OCI-LY7 (cell line): ENCODE measurements around the gene TAP1. TPM values are rescaled to one million over a fixed set of nuclear protein-coding genes. Genes with fewer than 3 reads are reported as not detected.

Experiments
- BruUV-seq: library from RNA; stranded (reverse); fragments of 400-500 nt; replicated peaks from 2 replicates; lab custom pipeline; 2021; lab: Mats Ljungman, UMichigan
- CTCF ChIA-PET: fragments of 300-600 bp; sonication (Branson Sonifier 250); formaldehyde crosslinking; loops from one replicate; lab custom pipeline; 2022; ENCODE audit warnings: antibody characterized with exemption; ENCODE audit not compliant: unreplicated experiment; lab: Charles Lee
- POLR2A ChIA-PET: fragments of 300-600 bp; sonication (Branson Sonifier 250); formaldehyde crosslinking; loops from one replicate; lab custom pipeline; 2022; ENCODE audit warnings: antibody characterized with exemption; lab: Charles Lee
- DNase-seq: peaks from one replicate; pipeline ENCODE4 v3.0.0-alpha.2; 2015; ENCODE audit warnings: low spot score
- H2AFZ ChIP-seq: fragments of 200-600 bp; sonication (generic), shearing (Covaris generic); 2 replicates; pipeline ENCODE4 v1.6.1; 2014; ENCODE audit warnings: mild to moderate bottlenecking, antibody characterized with exemption, low read length, moderate library complexity
- H3K27ac ChIP-seq: fragments of 200-600 bp; sonication (generic); 2 replicates; pipeline ENCODE4 v1.5.1; 2014; ENCODE audit warnings: mixed run types, low read depth, mild to moderate bottlenecking, moderate library complexity, low read length, inconsistent platforms; ENCODE audit not compliant: poor library complexity, severe bottlenecking
- H3K36me3 ChIP-seq: fragments of 200-600 bp; sonication (generic); 2 replicates; pipeline ENCODE4 v1.6.1; 2014; ENCODE audit warnings: mild to moderate bottlenecking, antibody characterized with exemption, low read length, moderate library complexity, mixed read lengths; ENCODE audit not compliant: insufficient read depth
- H3K4me1 ChIP-seq: fragments of 200-600 bp; sonication (generic); 2 replicates; pipeline ENCODE4 v1.5.1; 2014; ENCODE audit warnings: mild to moderate bottlenecking, low read length; ENCODE audit not compliant: insufficient read depth, poor library complexity, severe bottlenecking
- H3K4me2 ChIP-seq: fragments of 200-600 bp; sonication (generic); 2 replicates; pipeline ENCODE4 v1.6.1; 2014; ENCODE audit warnings: mild to moderate bottlenecking, low read length
- H3K4me3 ChIP-seq: fragments of 200-600 bp; sonication (generic); 2 replicates; pipeline ENCODE4 v1.5.1; 2014; ENCODE audit warnings: mild to moderate bottlenecking, low read depth, low read length; ENCODE audit not compliant: poor library complexity, severe bottlenecking
- H3K79me2 ChIP-seq: fragments of 200-600 bp; sonication (generic); 2 replicates; pipeline ENCODE4 v1.6.1; 2016; ENCODE audit warnings: low read depth, mild to moderate bottlenecking, low read length, moderate library complexity, mixed read lengths; ENCODE audit not compliant: insufficient read depth
- H3K9me2 ChIP-seq: fragments of 200-600 bp; sonication (generic); 2 replicates; pipeline ENCODE4 v1.6.1; 2016; ENCODE audit warnings: mild to moderate bottlenecking, low read length, mixed read lengths; ENCODE audit not compliant: insufficient read depth
- H3K9me3 ChIP-seq: fragments of 200-600 bp; sonication (generic); 2 replicates; pipeline ENCODE4 v1.6.1; 2014; ENCODE audit warnings: mild to moderate bottlenecking, mixed run types, low read length, mixed read lengths
- H4K20me1 ChIP-seq: fragments of 200-600 bp; sonication (generic); 2 replicates; pipeline ENCODE4 v1.6.1; 2014; ENCODE audit warnings: mild to moderate bottlenecking, antibody characterized with exemption, low read length, moderate library complexity, mixed read lengths; ENCODE audit not compliant: insufficient read depth
- CTCF ChIP-seq: fragments of 200-600 bp; sonication (generic); conservative IDR thresholded peaks from 2 replicates; pipeline ENCODE4 v1.5.1; 2014; ENCODE audit warnings: mild to moderate bottlenecking, antibody characterized with exemption, low read length, moderate library complexity, mixed read lengths
- EZH2phosphoT487 ChIP-seq: fragments of 200-600 bp; sonication (generic); IDR thresholded peaks from 2 replicates; pipeline ENCODE4 v1.6.1; 2018; ENCODE audit warnings: low read depth, borderline replicate concordance, mild to moderate bottlenecking, mixed run types, antibody characterized with exemption, low read length, moderate library complexity, mixed read lengths
- intact Hi-C: fragments of 100-400 bp; cut with micrococcal nuclease; formaldehyde crosslinking; loops from one replicate; pipeline ENCODE4 v1.10.0; 2022; ENCODE audit not compliant: unreplicated experiment
- total RNA-seq, 2 experiments: library from RNA; depleted of rRNA in 1 of 2; stranded (reverse); fragments of >200 nt in 1 of 2; shearing (Covaris generic) in 1 of 2; gene quantifications; 2 replicates each; pipeline ENCODE4 v1.2.3, GENCODE V29; 2014 to 2022

The TAP1 gene
- total RNA-seq, 2 experiments from 2014 or later: 66.3 to 85.9 TPM

GRCh38 chr6:32840604-32841246, 12.8 kb downstream of the TAP1 start:
- no peak for DNase-seq
- Histone ChIP-seq H2AFZ (no peak overlapping the region), H3K4me3 (no peak overlapping the region)

GRCh38 chr6:32839356-32839755, 14.1 kb downstream of the TAP1 start:
- Histone ChIP-seq H3K9me2 (no peaks in the 10 kb centered on the region), H3K4me1 (peaks cover 52% of the 10 kb centered on the region), H2AFZ (no peak overlapping the region), H3K79me2 (peaks cover 44% of the 10 kb centered on the region), H3K27ac (peak overlapping the region; percentile 67), H3K4me2 (no peak overlapping the region), H3K4me3 (no peak overlapping the region), H3K9me3 (no peaks in the 10 kb centered on the region), H3K36me3 (peaks cover 69% of the 10 kb centered on the region), H4K20me1 (no peaks in the 10 kb centered on the region; the same call in 1 of the 2 replicates)
- BruUV-seq: no TSS peak
- CTCF ChIA-PET: interaction anchor here (2.2 to 3.2 kb wide), 2 partner anchors 17 to 29 kb away, joined by 17 to 35 read pairs; no protein-coding TSS in a partner anchor
- intact Hi-C loops: loop anchor here (2.0 kb wide), 1 partner anchor 109 kb away; no protein-coding TSS in a partner anchor
- POLR2A ChIA-PET: interaction anchor here (0.6 to 3.1 kb wide), 10 partner anchors 11 to 1588 kb away, joined by 3 to 31 read pairs (median 8); partner anchors contain the start of genes PSMB9 and TAP1
- DNase-seq: no peak
- TF ChIP-seq EZH2phosphoT487: no peak

More at GRCh38 chr6:32840604-32841246, 12.8 kb downstream of the TAP1 start:
- Histone ChIP-seq H3K79me2 (peaks cover 52% of the 10 kb centered on the region), H3K4me2 (no peak overlapping the region), H3K36me3 (peaks cover 65% of the 10 kb centered on the region), H3K9me2 (no peaks in the 10 kb centered on the region), H3K4me1 (peaks cover 59% of the 10 kb centered on the region), H3K27ac (no peak overlapping the region), H4K20me1 (no peaks in the 10 kb centered on the region; the same call in 1 of the 2 replicates), H3K9me3 (no peaks in the 10 kb centered on the region)
- CTCF ChIA-PET: no interaction called here
- TF ChIP-seq CTCF: no peak
- TF ChIP-seq EZH2phosphoT487: no peak
- POLR2A ChIA-PET: interaction anchor here (0.6 to 3.0 kb wide), 2 partner anchors 14 to 205 kb away, joined by 3 to 31 read pairs; partner anchors contain the start of genes PSMB9 and TAP1
- intact Hi-C loops: loop anchor here (5.0 kb wide), 1 partner anchor 132 kb away; no protein-coding TSS in a partner anchor
- no TSS peak for BruUV-seq

GRCh38 chr6:32838114-32838958, 15.2 kb downstream of the TAP1 start, which contains the start of gene TAP2:
Gene TAP2 (minus strand): TSS chr6:32838739. CDS start chr6:32838233, 506 bp downstream.
- ChIA-PET CTCF (interaction anchor here (0.5 to 3.2 kb wide), 12 partner anchors 11 to 407 kb away, joined by 3 to 35 read pairs (median 4); partner anchors contain the start of genes PSMB9 and TAP1), POLR2A (interaction anchor here (0.5 to 3.1 kb wide), 24 partner anchors 11 to 512 kb away, joined by 3 to 31 read pairs (median 6); partner anchors contain the start of genes BRD2, HLA-DOB, PSMB9 and TAP1)
- Histone ChIP-seq H3K79me2 (peaks cover 43% of the 10 kb centered on the region), H3K36me3 (peaks cover 80% of the 10 kb centered on the region), H2AFZ (peak within 1 kb of the TSS; percentile 22; the same call in 1 of the 2 replicates), H3K9me3 (no peaks in the 10 kb centered on the region), H3K4me2 (peak within 1 kb of the TSS; percentile 99), H3K4me3 (peak within 1 kb of the TSS; percentile 97), H3K4me1 (peaks cover 55% of the 10 kb centered on the region), H4K20me1 (no peaks in the 10 kb centered on the region; the same call in 1 of the 2 replicates), H3K27ac (peak within 1 kb of the TSS; percentile 67), H3K9me2 (no peaks in the 10 kb centered on the region)
- DNase-seq: peak; percentile 96
- BruUV-seq: no TSS peak
- TF ChIP-seq EZH2phosphoT487 (no peak), CTCF (peak; percentile 95)
- intact Hi-C loops: loop anchor here (1.0 to 2.0 kb wide), 4 partner anchors 16 to 110 kb away; partner anchors contain the start of gene PSMB9
